HepG2 (cell line): ENCODE data around the gene ASPRV1. TPM values are rescaled to one million over a fixed set of nuclear protein-coding genes. Genes with fewer than 3 reads are reported as not detected.
A peak's percentile ranks its signal among the peaks of the same experiment; 100 is the strongest.

Experiments used
- ATAC-seq: fragments of 200-7000 bp; cut with Tn5 transposase; 3 replicates; pipeline ENCODE4 v1.9.1; 2020; ENCODE audit warnings: mild to moderate bottlenecking, moderate library complexity
- BruUV-seq: library from RNA; stranded (reverse); fragments of 400-500 nt; replicated peaks from 2 replicates; lab custom pipeline; 2021; lab: Mats Ljungman, UMichigan
- CTCF ChIA-PET: fragments of 300-600 bp; formaldehyde crosslinking; extraction: SDS; loops from one replicate; lab custom pipeline; 2021; ENCODE audit warnings: low total read pairs, inconsistent platforms, low intra/inter-chr PET ratio; lab: Yijun Ruan, JAX
- POLR2A ChIA-PET: fragments of 350-600 bp; sonication (Branson Sonifier 250); formaldehyde crosslinking; loops from one replicate; lab custom pipeline; 2020; ENCODE audit warnings: antibody characterized with exemption, inconsistent platforms; lab: Yijun Ruan, JAX
- DNase-seq: peaks from one replicate; pipeline ENCODE4 v3.0.0-alpha.2; 2015; ENCODE audit warnings: low spot score
- FAIRE-seq: peaks from 3 replicates; lab custom pipeline; 2011; peaks lifted over from hg19 to GRCh38; lab: Jason Lieb, UNC
- H2AFZ ChIP-seq: one replicate; pipeline ENCODE4 v1.6.1; 2011; ENCODE audit warnings: low read length, inconsistent platforms
- H3K27ac ChIP-seq: fragments of 300-600 bp; 3 replicates; pipeline ENCODE4 v1.8.0; 2011; ENCODE audit warnings: mixed run types, mild to moderate bottlenecking, mixed read lengths, low read length, inconsistent platforms; ENCODE audit not compliant: insufficient read depth; ENCODE audit errors: extremely low read length
- H3K27me3 ChIP-seq, 2 experiments: fragments of 200-600 bp in 1 of 2; 2 replicates in 1 of 2; 3 replicates in 1 of 2; pipeline versions ENCODE4 v1.6.0 to v1.8.0; 2011; ENCODE audit warnings: low read length in 2 of 2, mild to moderate bottlenecking in 2 of 2, moderate library complexity in 2 of 2, inconsistent platforms in 1 of 2; ENCODE audit not compliant: insufficient read depth in 2 of 2, control insufficient read depth in 1 of 2
- H3K36me3 ChIP-seq, 2 experiments: fragments of 200-600 bp in 1 of 2; replicated peaks in 1 of 2; 2 replicates in 1 of 2; 3 replicates in 1 of 2; pipeline versions ENCODE4 v1.5.1 to v1.8.0; 2011; ENCODE audit warnings: low read length in 2 of 2, inconsistent platforms in 1 of 2; ENCODE audit not compliant: insufficient read depth in 2 of 2, control insufficient read depth in 1 of 2
- H3K4me1 ChIP-seq: 2 replicates; pipeline ENCODE4 v1.5.1; 2012; ENCODE audit warnings: low read length, inconsistent platforms; ENCODE audit not compliant: insufficient read depth
- H3K4me2 ChIP-seq: 2 replicates; pipeline ENCODE4 v1.6.0; 2011; ENCODE audit warnings: low read depth, low read length, inconsistent platforms
- H3K4me3 ChIP-seq, 3 experiments: fragments of 200-600 bp in 1 of 3; sonication (generic), shearing (Covaris generic) in 1 of 3; replicated peaks in 1 of 3; 2 replicates each; pipeline ENCODE4 v1.5.1; 2011 to 2016; ENCODE audit warnings: low read length in 3 of 3, inconsistent platforms in 2 of 3, low read depth in 2 of 3, mild to moderate bottlenecking in 2 of 3, control low read depth in 1 of 3, mixed read lengths in 1 of 3; ENCODE audit not compliant: insufficient read depth in 1 of 3
- H3K79me2 ChIP-seq: one replicate; pipeline ENCODE4 v1.6.1; 2011; ENCODE audit warnings: low read length, inconsistent platforms; ENCODE audit not compliant: insufficient read depth
- H3K9ac ChIP-seq: 2 replicates; pipeline ENCODE4 v1.6.0; 2011; ENCODE audit warnings: mild to moderate bottlenecking, low read depth, low read length, inconsistent platforms; ENCODE audit not compliant: insufficient read depth
- H3K9me3 ChIP-seq: 2 replicates; pipeline ENCODE4 v1.5.1; 2012; ENCODE audit warnings: mild to moderate bottlenecking, low read length
- H4K20me1 ChIP-seq: 2 replicates; pipeline ENCODE4 v1.6.0; 2011; ENCODE audit warnings: inconsistent platforms, mild to moderate bottlenecking, low read length, moderate library complexity; ENCODE audit not compliant: insufficient read depth
- AGO1 ChIP-seq: fragments of 200-400 bp; formaldehyde crosslinking; IDR thresholded peaks from 2 replicates; pipeline ENCODE4 v1.6.1; 2017; ENCODE audit warnings: mild to moderate bottlenecking, low read depth, low read length, moderate library complexity; ENCODE audit not compliant: poor library complexity, severe bottlenecking
- EHMT2 ChIP-seq: fragments of 200-600 bp; sonication (generic); IDR thresholded peaks from 2 replicates; pipeline ENCODE4 v1.7.0; 2017; ENCODE audit warnings: antibody characterized with exemption, low read depth, low read length, borderline replicate concordance
- ETV5 ChIP-seq: IDR thresholded peaks from 2 replicates; pipeline ENCODE4 v1.6.1; 2018; ENCODE audit warnings: missing biosample characterization, missing genetic modification reagents, inconsistent platforms, borderline replicate concordance
- HNRNPUL1 ChIP-seq: fragments of 200-400 bp; formaldehyde crosslinking; IDR thresholded peaks from 2 replicates; pipeline ENCODE4 v1.6.1; 2017; ENCODE audit warnings: low read depth, mild to moderate bottlenecking, low read length, moderate library complexity
- MAFG ChIP-seq: sonication (generic); formaldehyde crosslinking; IDR thresholded peaks from 2 replicates; pipeline ENCODE4 v1.5.1; 2020; ENCODE audit warnings: mild to moderate bottlenecking, missing genetic modification reagents
- NCOA5 ChIP-seq: sonication (generic); formaldehyde crosslinking; IDR thresholded peaks from 2 replicates; pipeline ENCODE4 v1.4.0; 2020; ENCODE audit warnings: missing genetic modification reagents
- PITX1 ChIP-seq: sonication (generic); formaldehyde crosslinking; IDR thresholded peaks from 2 replicates; pipeline ENCODE4 v1.5.1; 2020; ENCODE audit warnings: mild to moderate bottlenecking, missing genetic modification reagents
- STAG1 ChIP-seq: sonication (generic); formaldehyde crosslinking; IDR thresholded peaks from 2 replicates; pipeline ENCODE4 v1.4.0; 2020; ENCODE audit warnings: missing genetic modification reagents
- ZBTB21 ChIP-seq: sonication (generic); formaldehyde crosslinking; IDR thresholded peaks from 2 replicates; pipeline ENCODE4 v1.4.0; 2020; ENCODE audit warnings: missing genetic modification reagents
- ZFX ChIP-seq: sonication (generic); formaldehyde crosslinking; IDR thresholded peaks from 2 replicates; pipeline ENCODE4 v1.4.0; 2020; ENCODE audit warnings: mild to moderate bottlenecking, low read depth, missing genetic modification reagents, moderate library complexity
- ZNF562 ChIP-seq: sonication (generic); formaldehyde crosslinking; IDR thresholded peaks from 2 replicates; pipeline ENCODE4 v1.8.0; 2022; ENCODE audit warnings: missing genetic modification reagents, borderline replicate concordance
- ZNF747 ChIP-seq: sonication (generic); formaldehyde crosslinking; IDR thresholded peaks from 2 replicates; pipeline ENCODE4 v1.8.1; 2023; ENCODE audit warnings: missing genetic modification reagents, mild to moderate bottlenecking, borderline replicate concordance
- ZNF749 ChIP-seq: sonication (generic); formaldehyde crosslinking; IDR thresholded peaks from 2 replicates; pipeline ENCODE4 v1.8.0; 2022; ENCODE audit warnings: mild to moderate bottlenecking, missing genetic modification reagents, moderate library complexity, borderline replicate concordance
- WGBS: methylation state at CpG from one replicate; pipeline ENCODE4 v1.1.6; 2017; ENCODE audit warnings: low lambda C conversion rate; 5-methylcytosine and 5-hydroxymethylcytosine counted together
- in situ Hi-C: cut with HindIII; loops from 2 replicates; pipeline ENCODE4 v1.10.0; 2017; ENCODE audit warnings: low pct_unique_long_range_greater_than_20kb; ENCODE audit not compliant: extremely low pct_ligation_motif_present
- intact Hi-C: fragments of 100-400 bp; cut with micrococcal nuclease; formaldehyde crosslinking; loops from one replicate; pipeline ENCODE4 v1.10.0; 2022; ENCODE audit not compliant: unreplicated experiment
- polyA plus RNA-seq, 8 experiments: library from polyadenylated mRNA; depleted of rRNA in 3 of 8; stranded (reverse) in 7 of 8; unstranded in 1 of 8; fragments of >200 nt; fragmentation: Illumina TruSeq in 4 of 8; extraction: Trizol in 4 of 8; gene quantifications; 2 replicates each; pipeline versions ENCODE4 v1.2.1 to v1.2.3, GENCODE V29; 2011 to 2016; ENCODE audit warnings: low read depth in 4 of 8, missing spikeins in 1 of 8, mixed read lengths in 1 of 8; ENCODE audit not compliant: insufficient read depth in 1 of 8
- total RNA-seq, 5 experiments: library from RNA; depleted of rRNA; stranded (reverse); fragments of >200 nt; fragmentation: Illumina TruSeq; extraction: Trizol; gene quantifications; 2 replicates each; pipeline ENCODE4 v1.2.3, GENCODE V29; 2016; ENCODE audit warnings: low read depth in 1 of 5
- TF ChIP-seq, protein P1 (sequence below): sonication (generic); formaldehyde crosslinking; IDR thresholded peaks from 2 replicates; pipeline ENCODE4 v1.9.0; 2021; ENCODE audit warnings: missing genetic modification reagents, borderline replicate concordance
- TF ChIP-seq, protein P2 (sequence below): sonication (generic); formaldehyde crosslinking; IDR thresholded peaks from 2 replicates; pipeline ENCODE4 v1.5.1; 2020; ENCODE audit warnings: missing genetic modification reagents, mild to moderate bottlenecking, borderline replicate concordance

The ASPRV1 gene
- total and polyA plus RNA-seq, 2 of the 13 experiments (the other 11 are each of a cell fraction or from before 2014, with no cell fraction given) = 0.40 to 0.48 TPM

DNA sequence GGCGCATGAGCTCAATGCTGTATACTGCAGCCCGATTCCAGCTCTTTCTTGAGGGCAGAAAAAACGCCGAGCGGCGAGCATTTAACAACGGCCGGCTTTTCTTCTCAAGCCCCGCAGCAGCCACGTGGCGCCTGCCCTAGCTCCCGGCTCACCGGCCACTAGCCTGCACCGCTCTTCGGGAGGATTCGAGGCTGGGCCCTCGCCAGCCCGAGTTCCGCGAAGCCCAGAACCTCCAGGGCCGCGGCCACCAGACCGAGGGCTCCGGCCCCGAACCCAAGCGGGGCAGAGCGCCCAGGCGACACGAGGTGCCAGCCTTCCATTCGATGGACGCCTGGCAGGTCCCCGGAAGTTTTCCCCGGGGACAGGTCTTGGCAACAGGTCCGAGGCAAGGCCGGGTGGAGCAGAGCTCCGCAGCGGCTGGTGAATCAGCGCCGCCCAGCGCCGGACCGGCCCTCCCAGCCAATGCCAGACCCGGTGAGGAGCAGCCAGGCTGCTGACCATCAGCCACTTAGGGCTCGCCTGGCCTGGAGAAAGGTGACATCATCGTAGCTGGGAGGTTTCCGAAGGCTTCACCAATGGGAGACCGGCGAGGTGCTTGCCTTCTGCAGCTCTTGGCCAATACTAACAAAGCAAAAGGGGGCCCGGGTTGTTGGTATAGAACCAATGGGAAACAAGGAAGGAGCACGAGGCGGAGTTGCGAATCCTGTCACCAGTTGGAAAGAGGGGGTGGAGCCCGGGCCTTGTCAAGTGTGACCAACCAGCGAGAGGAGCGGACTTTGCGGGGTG, 47.1 kb downstream of the ASPRV1 start:
- peak overlapping the region; percentile 85 for H3K9ac ChIP-seq
- peak; percentile 92 for ATAC-seq
- CTCF ChIA-PET = interaction anchor here (0.9 kb wide), 1 partner anchor 157 kb away, joined by 5 read pairs; no protein-coding TSS in a partner anchor
- FAIRE-seq = peak; percentile 98
- H3K4me1 ChIP-seq = peaks cover 37% of the 10 kb centered on the region
- H3K4me2 ChIP-seq = peak overlapping the region; percentile 86
- H2AFZ ChIP-seq = no peak overlapping the region
- TSS peak; percentile 97 for BruUV-seq
- no peaks in the 10 kb centered on the region for H4K20me1 ChIP-seq
- H3K79me2 ChIP-seq = peaks cover 18% of the 10 kb centered on the region
- peaks cover 3 to 32% of the 10 kb centered on the region in 2 experiments; a peak in 3 of 5 replicates for H3K36me3 ChIP-seq
- no peaks in the 10 kb centered on the region for H3K27me3 ChIP-seq
- H3K27ac ChIP-seq = peak overlapping the region; percentile 89
- DNase-seq = peak; percentile 100
- in situ Hi-C loops (loop anchor here (5.0 kb wide), 1 partner anchor 228 kb away; no protein-coding TSS in a partner anchor), intact Hi-C loops (loop anchor here (1.0 to 5.0 kb wide), 6 partner anchors 32 to 388 kb away; partner anchors contain the start of genes FAM136A, PCBP1 and TIA1)
- POLR2A ChIA-PET = interaction anchor here (0.6 to 6.5 kb wide), 70 partner anchors 8 to 643 kb away, joined by 3 to 282 read pairs (median 5); partner anchors contain the start of genes AAK1, ANXA4, C2orf42 and FAM136A
- peak overlapping the region; percentile 56 to 69 (median 58) for H3K4me3 ChIP-seq
- H3K9me3 ChIP-seq = no peaks in the 10 kb centered on the region
- WGBS = under 1% methylated on average over 48 of the region's 56 CpGs
- TF ChIP-seq HNRNPUL1 = 0 out of 2 replicates have a peak, but pooled peaks have one; percentile 65
- TF ChIP-seq ZNF747 (CRISPR knock-in tag) = peak; percentile 94
- TF ChIP-seq STAG1 (CRISPR knock-in tag) = peak; percentile 80
- TF ChIP-seq ZNF749 (CRISPR knock-in tag) = peak; percentile 92; the same call in 1 of the 2 replicates
- TF ChIP-seq ETV5 (CRISPR knock-in tag) = peak; percentile 92
- TF ChIP-seq, protein P1, sequence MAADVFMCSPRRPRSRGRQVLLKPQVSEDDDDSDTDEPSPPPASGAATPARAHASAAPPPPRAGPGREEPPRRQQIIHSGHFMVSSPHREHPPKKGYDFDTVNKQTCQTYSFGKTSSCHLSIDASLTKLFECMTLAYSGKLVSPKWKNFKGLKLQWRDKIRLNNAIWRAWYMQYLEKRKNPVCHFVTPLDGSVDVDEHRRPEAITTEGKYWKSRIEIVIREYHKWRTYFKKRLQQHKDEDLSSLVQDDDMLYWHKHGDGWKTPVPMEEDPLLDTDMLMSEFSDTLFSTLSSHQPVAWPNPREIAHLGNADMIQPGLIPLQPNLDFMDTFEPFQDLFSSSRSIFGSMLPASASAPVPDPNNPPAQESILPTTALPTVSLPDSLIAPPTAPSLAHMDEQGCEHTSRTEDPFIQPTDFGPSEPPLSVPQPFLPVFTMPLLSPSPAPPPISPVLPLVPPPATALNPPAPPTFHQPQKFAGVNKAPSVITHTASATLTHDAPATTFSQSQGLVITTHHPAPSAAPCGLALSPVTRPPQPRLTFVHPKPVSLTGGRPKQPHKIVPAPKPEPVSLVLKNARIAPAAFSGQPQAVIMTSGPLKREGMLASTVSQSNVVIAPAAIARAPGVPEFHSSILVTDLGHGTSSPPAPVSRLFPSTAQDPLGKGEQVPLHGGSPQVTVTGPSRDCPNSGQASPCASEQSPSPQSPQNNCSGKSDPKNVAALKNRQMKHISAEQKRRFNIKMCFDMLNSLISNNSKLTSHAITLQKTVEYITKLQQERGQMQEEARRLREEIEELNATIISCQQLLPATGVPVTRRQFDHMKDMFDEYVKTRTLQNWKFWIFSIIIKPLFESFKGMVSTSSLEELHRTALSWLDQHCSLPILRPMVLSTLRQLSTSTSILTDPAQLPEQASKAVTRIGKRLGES (CRISPR knock-in tag) = no peak
- TF ChIP-seq, protein P2, sequence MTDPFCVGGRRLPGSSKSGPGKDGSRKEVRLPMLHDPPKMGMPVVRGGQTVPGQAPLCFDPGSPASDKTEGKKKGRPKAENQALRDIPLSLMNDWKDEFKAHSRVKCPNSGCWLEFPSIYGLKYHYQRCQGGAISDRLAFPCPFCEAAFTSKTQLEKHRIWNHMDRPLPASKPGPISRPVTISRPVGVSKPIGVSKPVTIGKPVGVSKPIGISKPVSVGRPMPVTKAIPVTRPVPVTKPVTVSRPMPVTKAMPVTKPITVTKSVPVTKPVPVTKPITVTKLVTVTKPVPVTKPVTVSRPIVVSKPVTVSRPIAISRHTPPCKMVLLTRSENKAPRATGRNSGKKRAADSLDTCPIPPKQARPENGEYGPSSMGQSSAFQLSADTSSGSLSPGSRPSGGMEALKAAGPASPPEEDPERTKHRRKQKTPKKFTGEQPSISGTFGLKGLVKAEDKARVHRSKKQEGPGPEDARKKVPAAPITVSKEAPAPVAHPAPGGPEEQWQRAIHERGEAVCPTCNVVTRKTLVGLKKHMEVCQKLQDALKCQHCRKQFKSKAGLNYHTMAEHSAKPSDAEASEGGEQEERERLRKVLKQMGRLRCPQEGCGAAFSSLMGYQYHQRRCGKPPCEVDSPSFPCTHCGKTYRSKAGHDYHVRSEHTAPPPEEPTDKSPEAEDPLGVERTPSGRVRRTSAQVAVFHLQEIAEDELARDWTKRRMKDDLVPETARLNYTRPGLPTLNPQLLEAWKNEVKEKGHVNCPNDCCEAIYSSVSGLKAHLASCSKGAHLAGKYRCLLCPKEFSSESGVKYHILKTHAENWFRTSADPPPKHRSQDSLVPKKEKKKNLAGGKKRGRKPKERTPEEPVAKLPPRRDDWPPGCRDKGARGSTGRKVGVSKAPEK = peak; percentile 86; the same call in 1 of the 2 replicates
- TF ChIP-seq ZNF562 (CRISPR knock-in tag) = peak; percentile 69; the same call in 1 of the 2 replicates
- no peak for TF ChIP-seq NCOA5 (CRISPR knock-in tag)
- peak; percentile 58; the same call in 1 of the 2 replicates for TF ChIP-seq EHMT2
- TF ChIP-seq ZFX (CRISPR knock-in tag) = peak; percentile 94
- TF ChIP-seq PITX1 = peak; percentile 70; the same call in 1 of the 2 replicates
- peak; percentile 91 for TF ChIP-seq AGO1
- TF ChIP-seq MAFG (CRISPR knock-in tag) = 0 out of 2 replicates have a peak, but pooled peaks have one; percentile 17
- TF ChIP-seq ZBTB21 = no peak; the same call in none of the 2 replicates
